HEK293T (cell line): ENCODE data around the gene A1CF.

Source experiments
- ARNT ChIP-seq: fragments of 450-650 bp; IDR thresholded peaks from 2 replicates; pipeline ENCODE4 v1.6.1; 2017; ENCODE audit warnings: mild to moderate bottlenecking
- FOXA1 ChIP-seq: fragments of 450-650 bp; IDR thresholded peaks from 2 replicates; pipeline ENCODE4 v1.6.1; 2016; ENCODE audit warnings: mild to moderate bottlenecking
- LEF1 ChIP-seq: fragments of 450-650 bp; IDR thresholded peaks from 2 replicates; pipeline ENCODE4 v1.6.1; 2017; ENCODE audit warnings: mild to moderate bottlenecking, borderline replicate concordance
- NFRKB ChIP-seq: fragments of 450-650 bp; IDR thresholded peaks from 2 replicates; pipeline ENCODE4 v1.6.1; 2016; ENCODE audit warnings: mild to moderate bottlenecking, moderate library complexity
- SP1 ChIP-seq: fragments of 450-650 bp; IDR thresholded peaks from 2 replicates; pipeline ENCODE4 v1.6.1; 2017

DNA sequence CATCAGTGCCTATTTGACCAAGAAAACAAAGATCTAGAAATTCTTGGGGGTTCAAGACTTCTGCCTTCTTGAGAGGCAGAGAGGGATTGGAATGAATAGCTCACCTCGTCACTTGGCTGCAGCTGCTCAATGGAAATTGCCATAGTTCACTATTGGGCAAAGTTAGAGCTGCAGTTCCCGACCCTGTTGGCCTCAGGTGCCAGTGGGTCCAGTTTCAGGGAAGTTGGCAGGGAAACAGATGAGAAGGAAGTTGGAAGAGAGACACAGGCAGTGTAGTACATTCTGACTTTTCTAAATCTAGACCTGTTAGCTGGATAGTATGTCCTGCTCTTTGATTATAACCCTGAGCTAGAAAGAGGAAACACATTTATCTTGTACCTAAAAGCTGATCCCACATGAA lies 19.1 kb downstream of the A1CF start:
- TF ChIP-seq ARNT: no peak
- no peak for TF ChIP-seq SP1
- no peak for TF ChIP-seq LEF1
- no peak for TF ChIP-seq FOXA1
- TF ChIP-seq NFRKB: no peak
